HepG2 (cell line): Measurements from ENCODE around the gene KHK. TPM values are rescaled to one million over a fixed set of nuclear protein-coding genes. Genes with fewer than 3 reads are reported as not detected.

ENCODE experiments used
- DPF2 ChIP-seq: sonication (generic); formaldehyde crosslinking; IDR thresholded peaks from 2 replicates; pipeline ENCODE4 v1.4.0; 2020; ENCODE audit warnings: mild to moderate bottlenecking, low read depth, missing genetic modification reagents, borderline replicate concordance
- HNRNPLL ChIP-seq: fragments of 200-400 bp; formaldehyde crosslinking; IDR thresholded peaks from 2 replicates; pipeline ENCODE4 v1.6.1; 2017; ENCODE audit warnings: mild to moderate bottlenecking, low read depth, low read length; ENCODE audit not compliant: poor library complexity, severe bottlenecking
- IRX3 ChIP-seq: sonication (generic); formaldehyde crosslinking; IDR thresholded peaks from 2 replicates; pipeline ENCODE4 v1.8.1; 2023; ENCODE audit warnings: mild to moderate bottlenecking, low read depth, missing genetic modification reagents, borderline replicate concordance
- KLF16 ChIP-seq, 2 experiments: sonication (generic) in 1 of 2; formaldehyde crosslinking in 1 of 2; IDR thresholded peaks; 2 replicates each; pipeline versions ENCODE4 v1.6.1 to v1.8.0; 2016 to 2023; ENCODE audit warnings: missing genetic modification reagents in 2 of 2, missing compliant biosample characterization in 1 of 2
- MIXL1 ChIP-seq: IDR thresholded peaks from 2 replicates; pipeline ENCODE4 v1.6.1; 2016
- NFRKB ChIP-seq: fragments of 450-650 bp; IDR thresholded peaks from 2 replicates; pipeline ENCODE4 v1.6.1; 2017
- RFX5 ChIP-seq: IDR thresholded peaks from 2 replicates; pipeline ENCODE4 v1.6.1; 2011; ENCODE audit warnings: low read depth, low read length, improper control_type of control experiment
- RNF2 ChIP-seq: fragments of 450-650 bp; conservative IDR thresholded peaks from 2 replicates; pipeline ENCODE4 v1.6.1; 2016; ENCODE audit warnings: low read depth
- RXRA ChIP-seq: sonication (generic); formaldehyde crosslinking; IDR thresholded peaks from 2 replicates; pipeline ENCODE4 v1.5.1; 2020; ENCODE audit warnings: missing genetic modification reagents
- RXRB ChIP-seq: IDR thresholded peaks from 2 replicates; pipeline ENCODE4 v1.6.1; 2016; ENCODE audit warnings: borderline replicate concordance, missing genetic modification reagents, missing compliant biosample characterization
- SP4 ChIP-seq: sonication (generic); formaldehyde crosslinking; IDR thresholded peaks from 2 replicates; pipeline ENCODE4 v1.8.1; 2023; ENCODE audit warnings: mild to moderate bottlenecking, missing genetic modification reagents
- SRSF9 ChIP-seq: fragments of 200-400 bp; formaldehyde crosslinking; IDR thresholded peaks from 2 replicates; pipeline ENCODE4 v1.6.1; 2018; ENCODE audit warnings: borderline replicate concordance, mild to moderate bottlenecking, low read depth, low read length; ENCODE audit not compliant: insufficient read depth, poor library complexity, severe bottlenecking
- STAG1 ChIP-seq: sonication (generic); formaldehyde crosslinking; IDR thresholded peaks from 2 replicates; pipeline ENCODE4 v1.4.0; 2020; ENCODE audit warnings: missing genetic modification reagents
- TBL1XR1 ChIP-seq: fragments of 150-350 bp; IDR thresholded peaks from 2 replicates; pipeline ENCODE4 v1.6.1; 2014; ENCODE audit warnings: borderline replicate concordance, low read length; ENCODE audit not compliant: partially characterized antibody
- TRIM24 ChIP-seq: sonication (generic); formaldehyde crosslinking; IDR thresholded peaks from 2 replicates; pipeline ENCODE4 v1.8.0; 2022; ENCODE audit warnings: mild to moderate bottlenecking, missing genetic modification reagents
- ZC3H4 ChIP-seq: sonication (generic); formaldehyde crosslinking; IDR thresholded peaks from 2 replicates; pipeline ENCODE4 v1.4.0; 2020; ENCODE audit warnings: missing genetic modification reagents, borderline replicate concordance
- ZNF256 ChIP-seq: sonication (generic); formaldehyde crosslinking; conservative IDR thresholded peaks from 2 replicates; pipeline ENCODE4 v1.4.0; 2020; ENCODE audit warnings: missing genetic modification reagents
- ZNF430 ChIP-seq: sonication (generic); formaldehyde crosslinking; IDR thresholded peaks from 2 replicates; pipeline ENCODE4 v1.9.0; 2021; ENCODE audit warnings: mild to moderate bottlenecking, missing genetic modification reagents
- ZNF543 ChIP-seq: sonication (generic); formaldehyde crosslinking; IDR thresholded peaks from 2 replicates; pipeline ENCODE4 v1.4.0; 2020; ENCODE audit warnings: mild to moderate bottlenecking, missing genetic modification reagents
- ZNF558 ChIP-seq: sonication (generic); formaldehyde crosslinking; IDR thresholded peaks from 2 replicates; pipeline ENCODE4 v1.9.0; 2022; ENCODE audit warnings: mild to moderate bottlenecking, missing genetic modification reagents, borderline replicate concordance
- ZNF572 ChIP-seq: sonication (generic); formaldehyde crosslinking; IDR thresholded peaks from 2 replicates; pipeline ENCODE4 v1.5.1; 2020; ENCODE audit warnings: mild to moderate bottlenecking, missing genetic modification reagents
- ZNF670 ChIP-seq: sonication (generic); formaldehyde crosslinking; IDR thresholded peaks from 2 replicates; pipeline ENCODE4 v1.8.0; 2022; ENCODE audit warnings: mild to moderate bottlenecking, missing genetic modification reagents, borderline replicate concordance
- ZSCAN9 ChIP-seq: IDR thresholded peaks from 2 replicates; pipeline ENCODE4 v1.6.1; 2016; ENCODE audit warnings: borderline replicate concordance
- polyA plus RNA-seq, 8 experiments: library from polyadenylated mRNA; depleted of rRNA in 3 of 8; stranded (reverse) in 7 of 8; unstranded in 1 of 8; fragments of >200 nt; fragmentation: Illumina TruSeq in 4 of 8; extraction: Trizol in 4 of 8; gene quantifications; 2 replicates each; pipeline versions ENCODE4 v1.2.1 to v1.2.3, GENCODE V29; 2011 to 2016; ENCODE audit warnings: low read depth in 4 of 8, missing spikeins in 1 of 8, mixed read lengths in 1 of 8; ENCODE audit not compliant: insufficient read depth in 1 of 8
- total RNA-seq, 5 experiments: library from RNA; depleted of rRNA; stranded (reverse); fragments of >200 nt; fragmentation: Illumina TruSeq; extraction: Trizol; gene quantifications; 2 replicates each; pipeline ENCODE4 v1.2.3, GENCODE V29; 2016; ENCODE audit warnings: low read depth in 1 of 5
- TF ChIP-seq, protein P1 (sequence below): sonication (generic); formaldehyde crosslinking; conservative IDR thresholded peaks from 2 replicates; pipeline ENCODE4 v1.4.0; 2020; ENCODE audit warnings: missing genetic modification reagents
- TF ChIP-seq, protein P2 (sequence below): sonication (generic); formaldehyde crosslinking; IDR thresholded peaks from 2 replicates; pipeline ENCODE4 v1.8.0; 2022; ENCODE audit warnings: mild to moderate bottlenecking, missing genetic modification reagents, borderline replicate concordance
- TF ChIP-seq, protein P3 (sequence below): sonication (generic); formaldehyde crosslinking; conservative IDR thresholded peaks from 2 replicates; pipeline ENCODE4 v1.4.0; 2020; ENCODE audit warnings: missing genetic modification reagents

The KHK gene
- total and polyA plus RNA-seq, 2 of the 13 experiments (the other 11 are each of a cell fraction or from before 2014, with no cell fraction given): 40.9 to 99.2 TPM

DNA sequence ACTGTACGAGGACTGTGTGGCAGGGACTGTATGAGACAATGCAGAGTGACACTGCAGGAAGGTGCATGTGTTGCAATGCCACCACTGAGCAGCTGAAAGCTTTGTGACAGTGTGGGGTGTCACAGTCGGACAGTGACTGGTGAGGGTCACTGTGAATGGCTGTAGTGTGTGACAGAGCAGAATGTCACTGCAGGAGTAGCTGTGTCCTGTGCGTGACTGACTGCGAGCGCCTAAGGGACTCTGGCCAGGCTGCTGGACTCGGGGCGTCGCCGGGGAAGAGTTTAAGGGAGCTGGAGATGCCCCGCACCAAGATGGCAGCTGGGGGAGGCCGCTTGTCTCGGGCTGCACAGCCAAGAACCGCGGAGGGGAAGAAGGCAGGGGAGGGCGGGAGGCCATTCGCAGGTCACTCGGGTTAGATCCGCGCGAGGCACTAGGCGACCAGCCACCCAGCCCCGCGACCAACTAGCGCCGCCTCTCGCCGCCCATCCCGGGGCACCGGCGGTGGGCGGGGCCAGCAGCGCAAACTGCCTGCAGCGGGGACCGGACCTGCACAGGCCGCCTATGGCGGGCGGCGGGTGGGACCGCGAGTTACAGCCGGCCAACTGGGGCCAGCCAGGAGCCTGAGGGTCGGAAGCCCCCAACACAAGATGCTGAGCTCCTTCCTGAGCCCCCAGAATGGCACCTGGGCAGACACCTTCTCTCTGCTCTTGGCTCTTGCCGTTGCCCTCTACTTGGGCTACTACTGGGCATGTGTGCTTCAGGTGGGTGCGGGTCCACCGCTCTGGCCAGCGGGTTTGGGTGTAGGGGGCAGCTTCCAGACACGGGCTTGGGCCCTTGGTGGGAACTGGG is 37.0 kb downstream of the KHK start, which contains the start of gene ABHD1 (continued):
- no peak for TF ChIP-seq IRX3 (CRISPR knock-in tag)
- no peak for TF ChIP-seq ZNF256 (CRISPR knock-in tag)
- TF ChIP-seq ZNF430: peak; percentile 42; the same call in 1 of the 2 replicates
- TF ChIP-seq KLF16 (CRISPR knock-in tag; IDR thresholded peaks at IDR 0.05): peak in 1 of 2 experiments; percentile 2; a peak in 1 of 4 replicates
- no peak for TF ChIP-seq SRSF9
- TF ChIP-seq ZNF558: no peak
- TF ChIP-seq ZC3H4 (CRISPR knock-in tag): no peak
- peak; percentile 36; the same call in 1 of the 2 replicates for TF ChIP-seq STAG1 (CRISPR knock-in tag)
- TF ChIP-seq, protein P1, sequence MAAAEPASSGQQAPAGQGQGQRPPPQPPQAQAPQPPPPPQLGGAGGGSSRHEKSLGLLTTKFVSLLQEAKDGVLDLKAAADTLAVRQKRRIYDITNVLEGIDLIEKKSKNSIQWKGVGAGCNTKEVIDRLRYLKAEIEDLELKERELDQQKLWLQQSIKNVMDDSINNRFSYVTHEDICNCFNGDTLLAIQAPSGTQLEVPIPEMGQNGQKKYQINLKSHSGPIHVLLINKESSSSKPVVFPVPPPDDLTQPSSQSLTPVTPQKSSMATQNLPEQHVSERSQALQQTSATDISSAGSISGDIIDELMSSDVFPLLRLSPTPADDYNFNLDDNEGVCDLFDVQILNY (CRISPR knock-in tag): no peak
- TF ChIP-seq TRIM24 (CRISPR knock-in tag): 0 out of 2 replicates have a peak, but pooled peaks have one; percentile 48
- TF ChIP-seq RXRB (CRISPR knock-in tag): no peak; the same call in 1 of the 2 replicates
- TF ChIP-seq, protein P2, sequence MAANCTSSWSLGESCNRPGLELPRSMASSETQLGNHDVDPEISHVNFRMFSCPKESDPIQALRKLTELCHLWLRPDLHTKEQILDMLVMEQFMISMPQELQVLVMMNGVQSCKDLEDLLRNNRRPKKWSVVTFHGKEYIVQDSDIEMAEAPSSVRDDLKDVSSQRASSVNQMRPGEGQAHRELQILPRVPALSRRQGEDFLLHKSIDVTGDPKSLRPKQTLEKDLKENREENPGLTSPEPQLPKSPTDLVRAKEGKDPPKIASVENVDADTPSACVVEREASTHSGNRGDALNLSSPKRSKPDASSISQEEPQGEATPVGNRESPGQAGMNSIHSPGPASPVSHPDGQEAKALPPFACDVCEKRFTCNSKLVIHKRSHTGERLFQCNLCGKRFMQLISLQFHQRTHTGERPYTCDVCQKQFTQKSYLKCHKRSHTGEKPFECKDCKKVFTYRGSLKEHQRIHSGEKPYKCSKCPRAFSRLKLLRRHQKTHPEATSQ: no peak
- TF ChIP-seq ZNF572 (CRISPR knock-in tag): no peak
- TF ChIP-seq RNF2: peak; percentile 49; the same call in 1 of the 2 replicates
- peak; percentile 84 for TF ChIP-seq SP4 (CRISPR knock-in tag)
- no peak; the same call in 1 of the 2 replicates for TF ChIP-seq ZSCAN9 (CRISPR knock-in tag)
- TF ChIP-seq RFX5: no peak
- TF ChIP-seq ZNF670 (CRISPR knock-in tag): no peak; the same call in 1 of the 2 replicates
- peak; percentile 46 for TF ChIP-seq RXRA (CRISPR knock-in tag)
- TF ChIP-seq HNRNPLL: peak; percentile 88
- TF ChIP-seq NFRKB: no peak
- no peak for TF ChIP-seq MIXL1 (CRISPR knock-in tag)
- TF ChIP-seq, protein P3, sequence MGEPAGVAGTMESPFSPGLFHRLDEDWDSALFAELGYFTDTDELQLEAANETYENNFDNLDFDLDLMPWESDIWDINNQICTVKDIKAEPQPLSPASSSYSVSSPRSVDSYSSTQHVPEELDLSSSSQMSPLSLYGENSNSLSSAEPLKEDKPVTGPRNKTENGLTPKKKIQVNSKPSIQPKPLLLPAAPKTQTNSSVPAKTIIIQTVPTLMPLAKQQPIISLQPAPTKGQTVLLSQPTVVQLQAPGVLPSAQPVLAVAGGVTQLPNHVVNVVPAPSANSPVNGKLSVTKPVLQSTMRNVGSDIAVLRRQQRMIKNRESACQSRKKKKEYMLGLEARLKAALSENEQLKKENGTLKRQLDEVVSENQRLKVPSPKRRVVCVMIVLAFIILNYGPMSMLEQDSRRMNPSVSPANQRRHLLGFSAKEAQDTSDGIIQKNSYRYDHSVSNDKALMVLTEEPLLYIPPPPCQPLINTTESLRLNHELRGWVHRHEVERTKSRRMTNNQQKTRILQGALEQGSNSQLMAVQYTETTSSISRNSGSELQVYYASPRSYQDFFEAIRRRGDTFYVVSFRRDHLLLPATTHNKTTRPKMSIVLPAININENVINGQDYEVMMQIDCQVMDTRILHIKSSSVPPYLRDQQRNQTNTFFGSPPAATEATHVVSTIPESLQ (CRISPR knock-in tag): no peak
- TF ChIP-seq ZNF543 (CRISPR knock-in tag): peak; percentile 81; the same call in 1 of the 2 replicates
- TF ChIP-seq TBL1XR1: no peak
- TF ChIP-seq DPF2 (CRISPR knock-in tag): 0 out of 2 replicates have a peak, but pooled peaks have one; percentile 34
